Stomach smooth muscle (tissue), 2 donors: ENCODE data around the gene TTC28.

ENCODE experiments used
- H3K27ac ChIP-seq: one replicate; pipeline ENCODE4 v1.7.0; 2013; ENCODE audit warnings: mild to moderate bottlenecking, low read length, inconsistent platforms
- H3K27me3 ChIP-seq, 2 donors: one replicate each; pipeline ENCODE4 v1.7.0; 2013; ENCODE audit warnings: low read length in 2 of 2; ENCODE audit not compliant: insufficient read depth in 2 of 2, control insufficient read depth in 1 of 2
- H3K36me3 ChIP-seq, 2 donors: one replicate each; pipeline ENCODE4 v1.7.0; 2013; ENCODE audit warnings: low read length in 2 of 2; ENCODE audit not compliant: control insufficient read depth in 2 of 2, insufficient read depth in 2 of 2
- H3K4me1 ChIP-seq: one replicate; pipeline ENCODE4 v1.7.0; 2013; ENCODE audit warnings: low read length; ENCODE audit not compliant: control insufficient read depth, insufficient read depth
- H3K4me3 ChIP-seq, 2 donors: one replicate each; pipeline ENCODE4 v1.7.0; 2013; ENCODE audit warnings: low read length in 2 of 2
- H3K9ac ChIP-seq, 2 donors: one replicate each; pipeline ENCODE4 v1.7.0; 2013; ENCODE audit warnings: low read length in 2 of 2, mild to moderate bottlenecking in 1 of 2
- H3K9me3 ChIP-seq, 2 donors: one replicate each; pipeline ENCODE4 v1.7.0; 2013; ENCODE audit warnings: low read length in 2 of 2; ENCODE audit not compliant: control insufficient read depth in 2 of 2
- donor health status: healthy.
- donor health status: Pancreatic carcinoma.

The TTC28 gene

DNA sequence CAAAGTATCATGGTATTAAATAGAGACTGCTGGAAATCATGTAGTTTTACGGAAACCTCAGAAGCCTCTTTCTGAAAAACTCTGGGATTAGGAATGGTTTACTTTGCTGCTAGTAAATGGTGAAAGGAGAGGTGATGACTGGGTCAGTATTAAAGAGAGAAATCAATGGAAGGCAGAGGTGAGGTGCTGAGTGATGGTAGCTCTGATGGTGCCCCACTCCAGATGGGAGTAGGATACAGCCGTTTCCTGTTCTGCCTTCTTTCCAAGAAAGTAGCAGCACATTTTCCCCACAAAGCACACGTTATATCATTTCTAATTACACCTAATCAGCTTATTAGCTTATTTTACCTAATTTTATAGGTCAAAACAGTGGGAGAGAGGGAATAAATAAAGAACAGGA, 493.0 kb downstream of the TTC28 start:
- no peaks in the 10 kb centered on the region for H3K9me3 ChIP-seq
- no peak overlapping the region for H3K9ac ChIP-seq
- H3K4me1 ChIP-seq, result peaks cover 3% of the 10 kb centered on the region
- no peak overlapping the region for H3K27ac ChIP-seq
- no peaks in the 10 kb centered on the region for H3K27me3 ChIP-seq
- H3K4me3 ChIP-seq, result no peak overlapping the region
- no peaks in the 10 kb centered on the region for H3K36me3 ChIP-seq

DNA sequence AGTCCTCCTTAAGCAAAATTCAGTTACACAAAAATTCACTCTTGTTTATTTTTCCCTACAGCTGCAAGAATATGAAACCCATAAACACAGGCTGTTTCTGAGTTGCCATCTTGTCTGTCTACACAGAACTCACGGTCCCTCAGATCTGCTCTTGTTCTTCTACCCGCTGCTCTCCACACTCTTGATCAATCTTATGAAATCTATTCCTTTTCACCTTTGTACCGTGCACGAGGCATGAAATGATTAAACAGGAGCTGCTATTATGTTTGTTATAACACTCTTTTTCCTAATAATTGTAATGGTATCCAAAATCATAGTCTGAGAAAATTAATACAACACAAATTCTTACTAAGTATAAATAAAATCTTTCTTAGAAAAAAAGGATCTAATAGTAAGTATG, 494.5 kb downstream of the TTC28 start:
- no peak overlapping the region for H3K9ac ChIP-seq
- no peak overlapping the region for H3K4me3 ChIP-seq
- no peaks in the 10 kb centered on the region for H3K36me3 ChIP-seq
- H3K4me1 ChIP-seq, result peaks cover 5% of the 10 kb centered on the region
- H3K9me3 ChIP-seq, result no peaks in the 10 kb centered on the region
- no peaks in the 10 kb centered on the region for H3K27me3 ChIP-seq
- H3K27ac ChIP-seq, result no peak overlapping the region

DNA sequence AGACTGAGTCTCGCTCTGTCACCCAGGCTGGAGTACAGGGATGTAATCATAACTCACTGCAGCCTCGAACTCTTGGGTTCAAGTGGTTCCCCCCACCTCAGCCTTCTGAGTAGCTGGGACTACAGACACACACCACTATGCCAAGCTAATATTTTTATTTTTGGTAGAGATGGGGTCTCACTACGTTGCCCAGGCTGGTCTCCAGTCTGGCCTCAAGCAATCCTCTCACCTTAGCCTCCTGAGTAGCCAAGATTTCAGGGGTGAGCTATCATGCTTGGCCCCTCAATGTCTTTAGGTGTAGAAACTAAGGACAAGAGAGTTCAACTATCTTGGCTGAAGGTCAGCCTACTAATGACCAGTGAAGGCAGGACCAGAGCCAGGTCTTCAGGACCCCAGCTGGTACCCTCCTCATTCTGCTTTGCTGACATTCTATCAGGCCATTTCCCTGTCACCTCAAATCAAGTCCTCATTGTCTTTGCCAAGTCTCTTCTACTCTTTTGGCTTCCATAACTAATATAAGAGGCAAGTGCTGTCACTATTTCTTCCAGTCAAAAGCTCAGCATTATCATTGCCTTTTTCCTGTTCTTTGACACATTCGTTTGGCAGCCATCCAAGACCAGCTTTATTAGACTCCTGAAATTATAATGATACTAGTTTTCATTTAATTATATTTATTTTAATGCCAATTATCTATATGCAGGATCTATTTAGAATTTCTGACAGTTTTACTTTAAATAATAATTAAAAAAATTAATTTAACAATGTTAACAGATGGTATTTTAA, 496.4 kb downstream of the TTC28 start:
- H3K27ac ChIP-seq, result no peak overlapping the region

DNA sequence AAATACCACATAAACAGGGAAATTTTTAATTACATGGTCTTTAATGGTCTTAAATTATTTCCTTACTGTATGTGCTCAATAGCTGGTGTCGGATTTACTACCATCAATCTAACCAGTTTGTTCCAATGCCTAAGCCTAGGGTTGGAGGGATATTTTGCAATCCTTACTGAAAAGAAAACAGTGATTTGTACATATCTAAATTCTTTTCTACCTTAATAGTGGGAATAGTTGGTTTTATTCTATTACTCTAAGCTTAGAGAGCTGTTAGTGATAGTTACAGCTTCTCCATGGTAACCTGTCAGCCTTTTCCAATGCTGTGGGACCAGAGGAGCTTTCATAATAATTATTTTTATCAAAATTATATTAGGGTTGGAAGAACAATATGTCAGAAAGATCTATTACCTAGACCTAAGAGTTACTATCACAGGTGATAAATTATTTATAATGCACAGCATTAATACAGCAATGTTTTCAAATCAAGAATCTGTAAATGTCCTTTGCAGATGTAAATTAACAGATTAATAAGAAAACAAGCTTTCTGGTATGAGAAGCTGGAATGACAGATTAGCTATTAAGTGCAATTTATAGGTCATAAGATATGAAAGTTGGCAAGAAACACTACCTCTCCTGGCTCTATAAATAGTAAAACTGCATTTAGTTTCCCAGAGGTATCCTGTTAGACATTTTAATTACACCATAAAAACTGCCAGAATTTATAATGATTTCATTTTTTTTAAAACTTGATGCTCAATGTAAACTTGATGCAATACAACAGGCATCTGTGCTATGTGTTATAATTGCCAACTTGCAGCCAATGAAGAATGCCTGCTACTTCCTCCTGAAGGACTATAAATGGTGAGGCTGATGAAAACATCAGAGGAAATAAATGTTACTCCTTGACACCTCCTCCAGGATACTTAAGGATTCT, 498.6 kb downstream of the TTC28 start:
- H3K9me3 ChIP-seq, result no peaks in the 10 kb centered on the region
- H3K4me3 ChIP-seq, result no peak overlapping the region
- no peaks in the 10 kb centered on the region for H3K27me3 ChIP-seq
- no peak overlapping the region for H3K9ac ChIP-seq
- no peaks in the 10 kb centered on the region for H3K36me3 ChIP-seq
- peaks cover 5% of the 10 kb centered on the region for H3K4me1 ChIP-seq
- no peak overlapping the region for H3K27ac ChIP-seq

More for the DNA sequence above, 496.4 kb downstream of the TTC28 start:
- Histone ChIP-seq H3K4me1 (peaks cover 5% of the 10 kb centered on the region), H3K9me3 (no peaks in the 10 kb centered on the region), H3K9ac (no peak overlapping the region), H3K27me3 (no peaks in the 10 kb centered on the region), H3K4me3 (no peak overlapping the region), H3K36me3 (no peaks in the 10 kb centered on the region)

DNA sequence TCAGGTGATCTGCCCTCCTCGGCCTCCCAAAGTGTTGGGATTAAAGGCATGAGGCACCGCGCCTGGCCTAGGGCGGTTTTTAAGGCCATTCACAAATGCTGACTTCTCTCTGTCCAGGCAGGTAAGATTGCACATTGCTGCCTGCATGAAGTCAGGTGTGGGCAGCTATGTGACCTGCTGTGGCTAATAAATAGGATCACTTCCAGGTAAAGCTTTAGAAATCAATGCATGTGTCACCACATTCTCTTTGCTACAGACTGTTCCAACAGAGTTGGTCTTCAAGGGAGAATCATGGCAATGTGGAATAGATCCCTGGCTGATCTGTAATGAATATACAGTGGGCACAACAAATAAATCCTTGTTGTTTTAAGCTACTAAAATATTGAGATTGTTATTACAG, 500.2 kb downstream of the TTC28 start:
- Histone ChIP-seq H3K9ac (no peak overlapping the region), H3K4me1 (peaks cover 5% of the 10 kb centered on the region), H3K27me3 (no peaks in the 10 kb centered on the region), H3K9me3 (no peaks in the 10 kb centered on the region), H3K27ac (no peak overlapping the region), H3K36me3 (no peaks in the 10 kb centered on the region), H3K4me3 (no peak overlapping the region)

DNA sequence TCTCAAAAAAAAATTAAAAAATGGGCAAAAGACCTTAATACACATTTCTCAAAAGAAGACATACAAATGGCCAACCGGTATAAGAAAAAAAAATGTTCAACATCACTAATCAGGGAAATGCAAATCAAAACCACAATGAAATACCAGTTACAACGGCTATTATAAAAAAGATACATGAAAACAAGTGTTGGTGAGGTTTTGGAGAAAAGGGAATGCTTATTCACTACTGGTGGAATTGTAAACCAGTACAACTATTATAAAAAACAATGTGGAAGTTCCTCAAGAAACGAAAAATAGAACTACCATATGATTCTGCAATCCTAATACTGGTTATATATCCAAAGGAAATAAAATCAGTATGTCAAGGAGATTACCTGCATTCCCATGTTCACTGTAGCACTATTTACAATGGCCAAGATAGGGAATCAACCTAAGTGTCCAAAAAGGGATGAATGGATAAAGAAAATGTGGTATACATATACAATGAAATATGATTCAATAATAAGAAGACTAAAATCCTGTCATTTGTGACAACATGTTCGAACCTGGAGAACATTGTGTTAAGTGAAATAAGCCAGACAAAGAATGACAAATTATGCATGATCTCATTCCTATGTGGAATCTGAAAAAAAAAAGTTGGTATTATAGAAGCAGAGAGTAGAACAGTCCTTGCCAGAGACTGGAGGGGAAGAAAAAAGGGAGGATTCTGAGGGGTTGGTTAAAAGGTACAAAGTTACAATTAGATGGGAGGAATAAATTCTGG, 503.7 kb downstream of the TTC28 start:
- Histone ChIP-seq H3K27ac (no peak overlapping the region), H3K9me3 (no peaks in the 10 kb centered on the region), H3K36me3 (no peaks in the 10 kb centered on the region), H3K4me1 (peaks cover 6% of the 10 kb centered on the region), H3K27me3 (no peaks in the 10 kb centered on the region), H3K4me3 (no peak overlapping the region), H3K9ac (no peak overlapping the region)

DNA sequence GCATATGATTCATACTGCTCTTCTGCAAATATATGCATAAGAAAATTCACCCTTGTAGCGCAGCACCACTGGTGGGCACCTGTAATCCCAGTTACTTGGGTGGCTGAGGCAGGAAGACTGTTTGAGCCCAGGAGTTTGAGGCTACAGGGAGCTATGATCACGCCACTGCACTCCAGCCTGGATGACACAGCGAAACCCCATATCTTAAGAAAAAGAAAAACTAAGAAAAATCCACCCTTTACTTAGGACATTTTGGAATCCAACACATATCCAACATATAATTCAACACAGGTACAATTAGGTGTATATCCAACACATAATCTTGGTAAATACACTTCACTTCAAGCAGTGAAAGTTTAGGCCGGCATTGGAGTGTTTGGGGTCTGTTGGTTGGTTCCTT, 505.1 kb downstream of the TTC28 start:
- peaks cover 6% of the 10 kb centered on the region for H3K4me1 ChIP-seq
- H3K27ac ChIP-seq, result no peak overlapping the region
- H3K36me3 ChIP-seq, result no peaks in the 10 kb centered on the region
- H3K9ac ChIP-seq, result no peak overlapping the region
- H3K9me3 ChIP-seq, result no peaks in the 10 kb centered on the region
- no peak overlapping the region for H3K4me3 ChIP-seq
- H3K27me3 ChIP-seq, result no peaks in the 10 kb centered on the region

DNA sequence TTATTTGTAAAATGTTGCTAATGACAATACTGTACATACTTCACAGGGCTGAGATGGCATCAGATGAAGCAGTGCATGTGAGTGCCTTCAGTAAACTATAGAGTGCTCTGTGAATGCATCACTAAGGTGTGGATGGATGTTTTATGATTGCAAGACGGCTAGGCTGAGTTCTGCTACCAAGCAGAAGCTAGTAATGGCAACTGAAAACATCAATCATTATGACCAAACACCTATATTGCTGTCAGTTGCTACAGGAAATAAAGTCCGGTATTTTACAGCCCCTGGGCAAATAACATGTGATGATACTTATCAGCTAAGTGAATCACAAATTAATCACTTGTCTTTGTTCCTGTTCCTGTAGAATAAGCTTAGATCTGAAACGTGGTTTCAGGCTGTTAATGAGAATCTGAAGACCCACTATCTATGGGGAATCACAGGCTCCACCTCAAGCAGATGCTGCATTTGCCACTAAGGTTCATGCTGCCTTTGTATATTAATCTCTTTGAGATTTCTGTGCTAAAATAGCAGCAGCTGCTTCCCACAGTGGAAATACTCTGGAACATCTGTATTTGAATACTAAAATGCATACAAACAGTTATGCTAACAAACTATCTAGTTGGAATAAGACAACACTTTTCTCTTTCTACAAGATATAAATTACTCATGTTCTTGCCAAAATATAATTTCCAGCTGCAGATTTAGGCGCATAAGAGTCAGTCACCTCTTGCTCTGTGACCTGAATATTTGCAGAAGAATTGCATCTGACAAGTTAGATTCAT, 506.6 kb downstream of the TTC28 start:
- Histone ChIP-seq H3K36me3 (no peaks in the 10 kb centered on the region), H3K4me3 (no peak overlapping the region), H3K9ac (no peak overlapping the region), H3K4me1 (peaks cover 6% of the 10 kb centered on the region), H3K9me3 (no peaks in the 10 kb centered on the region), H3K27ac (no peak overlapping the region), H3K27me3 (no peaks in the 10 kb centered on the region)

DNA sequence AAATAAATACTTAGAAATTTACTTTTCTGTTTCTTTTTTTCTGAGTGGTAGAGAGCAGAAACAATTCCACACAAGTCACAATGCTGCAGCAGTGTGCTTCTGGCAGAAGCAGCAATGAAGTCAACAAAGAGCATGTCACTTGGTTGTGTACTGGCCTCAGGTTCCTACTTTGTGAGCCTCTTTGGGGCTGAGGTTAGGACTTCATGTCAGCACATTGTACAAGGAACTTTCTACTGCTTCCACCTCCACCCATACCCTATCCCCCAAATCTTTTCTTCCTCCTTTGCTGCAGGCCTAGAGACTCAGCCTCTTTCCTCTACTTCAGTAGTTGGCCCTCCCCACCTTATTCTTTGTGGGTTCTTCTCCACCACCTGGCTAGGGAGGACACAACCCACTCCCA, 507.9 kb downstream of the TTC28 start:
- H3K9ac ChIP-seq, result no peak overlapping the region
- H3K4me3 ChIP-seq, result no peak overlapping the region
- no peaks in the 10 kb centered on the region for H3K36me3 ChIP-seq
- H3K4me1 ChIP-seq, result peaks cover 6% of the 10 kb centered on the region
- no peaks in the 10 kb centered on the region for H3K27me3 ChIP-seq
- no peaks in the 10 kb centered on the region for H3K9me3 ChIP-seq
- H3K27ac ChIP-seq, result no peak overlapping the region

DNA sequence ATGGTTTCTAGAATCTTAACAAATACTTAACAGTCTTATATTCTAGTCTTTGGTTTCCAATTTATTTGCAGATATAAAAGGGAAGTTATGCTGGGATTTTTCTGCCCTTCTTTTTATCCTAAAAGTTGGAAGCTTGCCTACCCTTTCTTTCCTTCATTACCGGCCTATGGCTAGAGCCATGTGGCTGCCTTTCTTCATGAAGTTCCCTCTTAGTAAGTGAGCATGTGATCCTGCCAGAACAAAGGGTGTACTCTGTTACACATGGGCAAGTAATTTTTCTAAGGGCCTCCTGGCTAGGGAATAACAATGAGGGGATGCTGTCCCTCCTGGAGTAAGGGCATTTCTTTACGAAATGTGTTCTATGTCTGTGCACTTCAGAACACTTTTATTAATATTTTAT, 508.5 kb downstream of the TTC28 start:
- Histone ChIP-seq H3K9ac (no peak overlapping the region), H3K27me3 (no peaks in the 10 kb centered on the region), H3K27ac (no peak overlapping the region), H3K36me3 (no peaks in the 10 kb centered on the region), H3K4me3 (no peak overlapping the region), H3K9me3 (no peaks in the 10 kb centered on the region), H3K4me1 (peaks cover 6% of the 10 kb centered on the region)
